Effector CD4-positive, alpha-beta T cell (primary cell): ENCODE data around the gene PRDM1.
"Not testable (repeated sequence)": the region's sequence is repeated elsewhere in the genome, so short reads cannot be mapped to it uniquely, and the experiment has no call there.

ENCODE experiments used
- DNase-seq: peaks from one replicate; pipeline ENCODE4 v3.0.0-alpha.2; 2020

Gene PRDM1

DNA sequence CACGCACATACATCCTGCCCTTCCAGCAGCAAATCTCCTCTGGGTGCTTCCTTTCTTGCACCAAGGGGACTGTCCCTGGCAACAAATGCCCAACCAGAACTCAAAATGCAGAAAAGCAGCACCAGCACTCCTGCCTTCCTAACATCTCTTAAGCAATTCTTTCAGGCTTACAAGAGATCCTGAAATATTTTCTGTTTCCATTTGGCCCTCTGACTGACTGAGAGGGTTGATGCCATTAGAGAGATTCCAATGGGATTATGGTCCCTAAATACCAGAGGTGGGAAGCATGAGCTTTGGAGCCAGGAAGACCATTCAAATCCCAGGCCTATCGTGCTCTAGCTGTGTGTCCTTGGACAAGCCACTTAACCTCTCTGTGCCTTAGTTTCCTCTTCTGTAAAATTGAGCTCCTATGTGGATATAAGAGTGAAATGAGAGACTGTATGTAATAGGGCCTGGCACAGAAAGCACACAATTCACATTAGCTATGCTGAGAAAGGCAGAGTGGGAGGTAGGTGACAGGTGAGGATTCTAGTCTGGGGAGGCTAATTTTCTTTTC, 56.8 kb downstream of the PRDM1 start:
- no peak for DNase-seq

DNA sequence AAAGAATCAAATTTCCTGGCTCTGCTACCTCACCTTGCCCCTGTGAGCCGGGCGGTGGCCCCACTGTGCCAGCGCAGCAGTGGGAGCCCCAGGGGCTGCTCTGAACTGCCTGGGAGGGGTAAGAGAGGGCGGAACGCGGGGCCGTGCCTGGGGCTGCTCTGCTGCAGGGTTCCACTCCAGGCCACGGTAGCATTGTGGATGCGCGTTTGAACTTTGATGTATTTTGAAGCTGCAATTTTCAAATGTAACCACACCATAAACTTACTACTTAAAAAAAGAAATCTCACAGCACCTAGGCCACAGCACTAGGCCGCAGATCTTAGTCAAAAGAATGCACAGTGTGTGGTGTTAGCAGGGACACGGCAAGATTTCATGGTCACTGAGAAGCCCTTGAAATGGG, 57.5 kb downstream of the PRDM1 start:
- DNase-seq: no peak

DNA sequence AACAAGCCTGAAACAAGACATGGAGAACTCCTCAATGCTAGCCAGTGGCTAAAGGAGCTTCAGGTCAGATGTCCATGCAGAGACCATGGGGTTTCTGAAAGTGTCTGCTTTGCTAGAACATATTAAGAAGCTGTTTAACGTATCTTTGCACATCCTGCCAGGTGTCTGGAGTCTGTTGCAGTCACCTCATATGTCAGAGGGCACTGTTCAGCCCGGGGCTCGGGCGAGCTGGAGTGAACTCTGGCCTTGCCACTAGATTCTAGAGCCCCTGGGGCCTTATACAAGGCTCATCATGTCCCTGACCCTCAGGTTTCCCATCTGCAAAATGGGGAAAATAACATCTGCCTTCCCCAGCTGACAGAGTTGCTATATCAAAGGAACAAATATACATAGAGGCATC, 59.0 kb downstream of the PRDM1 start:
- DNase-seq: no peak

DNA sequence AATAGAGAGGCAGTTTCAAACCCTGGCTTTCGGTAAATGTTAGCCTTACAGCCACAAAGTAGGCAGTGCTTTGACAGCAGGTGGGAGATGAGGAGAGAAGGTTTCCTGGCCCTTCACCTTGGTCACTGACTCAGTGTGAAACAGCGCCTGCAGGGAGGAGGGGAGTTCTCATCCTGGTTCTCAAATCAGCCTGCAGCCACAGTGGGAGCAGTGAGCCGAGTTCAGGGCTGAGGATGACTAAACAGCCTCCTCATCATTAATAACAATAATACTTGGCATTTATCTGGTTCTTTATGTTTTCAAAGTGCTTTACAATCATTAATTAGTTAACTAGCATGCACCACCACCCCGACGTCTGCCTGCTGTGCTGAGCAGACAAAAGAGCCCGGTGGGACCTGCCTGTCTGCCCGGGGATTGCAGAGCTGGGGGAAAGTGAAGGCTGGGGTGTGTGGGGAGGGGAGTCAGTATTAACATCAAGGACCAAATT, 59.6 kb downstream of the PRDM1 start:
- DNase-seq: no peak

DNA sequence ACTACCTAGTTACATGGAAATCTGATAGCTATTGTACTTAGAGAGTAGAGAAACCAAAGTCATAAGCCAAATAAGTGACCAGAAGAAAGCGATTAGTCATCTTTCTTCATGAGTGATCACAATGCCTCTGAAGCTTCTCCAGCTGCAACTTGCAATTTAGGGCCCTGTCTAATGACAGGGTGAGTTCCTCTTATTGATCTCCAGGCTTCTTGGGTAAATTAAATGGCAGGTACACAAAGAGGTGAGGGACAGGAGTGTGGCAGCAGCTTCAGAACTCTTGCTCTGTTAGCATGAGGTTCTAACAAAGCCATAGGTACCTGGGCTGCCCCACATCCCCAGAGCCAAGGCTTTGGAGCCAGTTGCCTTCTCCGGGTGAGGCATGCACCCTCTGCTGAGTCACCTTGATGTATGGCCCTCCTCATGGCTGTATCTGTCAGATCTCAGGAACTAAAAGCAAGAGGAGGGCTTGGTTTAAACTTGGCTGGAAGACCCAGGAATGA, 60.8 kb downstream of the PRDM1 start:
- no peak for DNase-seq

DNA sequence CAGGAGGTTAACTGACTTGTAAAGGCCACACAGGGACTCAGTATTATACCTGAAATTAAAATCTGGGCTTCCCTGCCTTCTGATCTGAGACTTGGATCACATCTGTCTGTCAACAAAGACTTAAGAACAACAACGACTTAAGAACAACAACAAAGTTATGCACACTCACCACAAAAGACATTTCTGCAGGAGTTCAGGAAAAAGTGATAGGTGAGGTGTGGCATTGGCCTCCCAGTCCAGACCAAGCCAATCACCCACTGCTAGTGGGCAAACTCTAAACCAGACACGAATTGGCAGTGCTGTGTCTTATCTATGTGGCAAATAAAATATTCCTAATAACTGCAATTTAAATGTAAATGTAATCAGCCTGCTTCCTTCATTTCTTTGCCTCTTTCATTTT, 61.3 kb downstream of the PRDM1 start:
- DNase-seq: no peak

DNA sequence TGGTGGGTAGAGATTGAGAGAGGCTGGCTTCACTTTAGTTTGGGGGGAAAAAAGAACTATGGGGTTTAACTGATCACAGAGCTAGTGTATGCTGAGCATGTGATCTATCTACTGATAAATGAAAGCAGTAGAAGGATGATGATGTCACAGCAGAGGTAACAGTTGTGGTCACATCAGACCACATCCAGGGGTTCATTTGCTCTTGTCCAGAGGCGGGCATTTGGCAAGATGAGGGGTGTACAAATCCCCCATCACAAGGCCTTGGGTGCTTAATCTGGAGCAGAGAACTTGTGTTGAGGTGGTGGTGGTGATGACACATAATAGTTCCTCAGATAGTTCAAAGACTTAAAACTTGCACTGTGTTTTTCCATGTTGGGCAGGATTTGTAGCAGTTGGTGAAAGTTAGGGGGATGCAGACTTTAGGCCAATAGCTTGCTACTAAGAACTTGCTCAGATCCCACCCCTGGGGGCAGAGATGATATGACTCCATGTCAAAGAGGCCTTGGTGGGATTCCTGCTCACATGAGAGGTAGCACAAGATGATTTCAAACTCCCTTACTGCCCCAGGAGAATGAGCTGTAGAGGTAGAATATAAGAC, 63.4 kb downstream of the PRDM1 start:
- DNase-seq: no peak

DNA sequence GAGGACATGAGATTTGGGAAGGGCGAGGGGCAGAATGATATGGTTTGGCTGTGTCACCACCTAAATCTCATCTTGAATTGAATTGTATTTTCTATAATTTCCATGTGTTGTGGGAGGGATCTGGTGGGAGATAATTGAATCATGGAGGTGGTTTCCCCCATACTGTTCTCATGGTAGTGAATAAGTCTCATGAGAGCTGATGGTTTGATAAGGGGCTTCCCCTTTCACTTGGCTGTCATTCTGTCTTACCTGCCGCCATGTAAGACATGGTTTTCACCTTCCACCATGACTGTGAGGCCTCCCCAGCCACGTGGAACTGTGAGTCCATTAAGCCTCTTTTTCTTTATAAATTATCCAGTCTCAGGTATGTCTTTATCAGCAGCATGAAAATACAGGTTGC, 66.3 kb downstream of the PRDM1 start:
- not testable (repeated sequence) for DNase-seq

DNA sequence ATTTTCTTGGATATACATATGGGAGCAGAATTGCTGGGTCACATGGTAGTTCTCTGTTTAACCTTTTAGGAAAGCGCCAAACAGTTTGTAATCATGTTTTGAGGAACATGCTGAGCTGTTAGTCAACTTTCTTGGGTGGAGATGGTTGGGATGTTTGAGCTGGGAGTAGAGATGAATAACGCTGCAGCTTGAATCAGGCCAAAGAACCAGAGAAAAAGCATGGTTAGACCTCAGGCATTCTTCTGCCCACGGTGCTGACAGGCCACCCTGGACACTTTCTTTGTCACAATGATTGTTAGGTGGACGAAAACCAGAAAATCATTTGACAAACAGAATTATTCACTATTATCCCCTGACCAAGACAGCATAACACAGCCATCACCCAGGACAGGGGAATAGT, 66.8 kb downstream of the PRDM1 start:
- DNase-seq: no peak

DNA sequence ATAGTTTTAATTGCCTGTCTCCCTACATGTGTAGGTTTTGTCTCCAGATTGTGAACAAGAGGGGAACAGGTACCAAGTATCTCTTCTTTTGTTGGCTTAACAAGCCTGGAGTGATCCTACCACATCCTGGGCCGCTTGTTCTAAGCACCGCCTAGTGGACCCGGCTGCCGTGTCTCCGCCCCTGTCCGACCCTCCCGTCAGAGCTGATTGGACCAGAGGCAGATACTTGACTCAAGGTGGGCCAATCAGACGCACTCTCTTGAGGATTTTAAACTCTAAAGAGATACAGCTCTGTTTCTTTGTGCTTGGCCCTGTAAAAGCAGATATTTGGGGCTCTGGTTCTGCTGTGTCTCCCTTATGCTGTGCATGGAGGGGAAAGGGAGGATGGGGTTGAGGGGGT, 68.2 kb downstream of the PRDM1 start:
- no peak for DNase-seq

DNA sequence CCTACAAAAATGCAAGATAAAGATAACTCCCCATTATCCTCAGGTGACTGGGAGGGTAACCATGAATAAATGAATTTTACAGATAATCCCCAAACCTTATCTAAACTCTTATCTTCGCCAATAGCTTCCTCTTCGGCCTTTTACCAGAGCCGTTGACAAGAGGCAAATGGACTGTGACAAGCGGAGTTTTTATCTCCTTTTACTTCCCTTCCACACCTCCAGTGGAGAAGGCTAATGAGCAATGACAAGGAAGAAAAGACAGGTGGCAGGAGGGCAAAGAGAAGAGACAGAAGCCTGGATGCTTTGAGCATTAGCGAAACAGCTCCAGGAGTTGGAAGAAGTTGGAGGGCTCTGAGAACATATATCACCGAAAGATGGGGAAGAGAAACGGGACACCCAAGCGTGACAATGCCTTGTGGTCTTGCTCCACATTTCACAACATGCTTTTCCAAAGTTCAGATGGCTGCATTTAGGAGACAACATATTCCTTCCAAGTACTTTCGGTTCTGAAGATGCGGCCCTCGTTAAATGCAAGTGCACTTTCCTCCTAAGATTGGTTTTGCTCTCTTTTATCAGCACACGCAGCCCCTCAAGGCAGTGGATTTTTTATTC, 69.2 kb downstream of the PRDM1 start:
- DNase-seq: no peak

DNA sequence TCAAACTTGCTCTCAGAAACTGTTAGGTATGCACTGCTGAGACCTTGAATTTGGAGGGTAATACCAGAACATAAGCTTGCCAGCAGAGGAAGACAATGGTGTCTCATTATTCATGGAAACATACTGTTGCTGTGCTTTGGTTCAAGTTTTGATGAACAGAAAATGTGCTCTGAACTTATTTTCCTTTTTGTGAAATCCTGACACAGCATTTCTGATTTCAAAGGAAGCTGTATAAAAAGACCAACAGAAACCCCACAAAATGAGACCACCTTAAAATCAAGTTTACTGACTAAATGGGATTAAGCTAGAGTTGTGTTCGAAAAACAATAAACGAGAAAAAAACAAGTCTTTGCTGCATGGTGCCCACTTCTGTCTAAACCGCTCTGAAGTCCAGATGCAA, 70.3 kb downstream of the PRDM1 start:
- no peak for DNase-seq

DNA sequence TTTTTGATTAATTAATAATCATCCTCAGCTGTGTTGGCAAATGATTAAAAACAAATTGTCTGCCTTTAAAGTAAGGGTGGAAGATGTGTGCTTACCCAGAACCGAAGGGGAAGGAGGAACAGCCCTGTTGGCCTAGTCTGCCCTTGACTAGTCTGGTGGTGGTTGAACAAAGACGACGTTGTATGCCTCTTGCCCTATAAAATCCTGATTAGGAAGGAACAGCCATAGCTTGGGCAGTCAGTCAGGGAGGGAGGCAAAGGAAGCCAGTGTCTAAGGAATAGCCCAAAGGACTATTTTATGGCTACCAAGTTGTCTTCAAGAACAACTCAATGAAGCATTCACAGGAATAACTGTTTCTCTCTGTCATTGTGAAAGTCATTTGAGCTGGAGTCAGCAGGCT, 70.7 kb downstream of the PRDM1 start:
- no peak for DNase-seq

DNA sequence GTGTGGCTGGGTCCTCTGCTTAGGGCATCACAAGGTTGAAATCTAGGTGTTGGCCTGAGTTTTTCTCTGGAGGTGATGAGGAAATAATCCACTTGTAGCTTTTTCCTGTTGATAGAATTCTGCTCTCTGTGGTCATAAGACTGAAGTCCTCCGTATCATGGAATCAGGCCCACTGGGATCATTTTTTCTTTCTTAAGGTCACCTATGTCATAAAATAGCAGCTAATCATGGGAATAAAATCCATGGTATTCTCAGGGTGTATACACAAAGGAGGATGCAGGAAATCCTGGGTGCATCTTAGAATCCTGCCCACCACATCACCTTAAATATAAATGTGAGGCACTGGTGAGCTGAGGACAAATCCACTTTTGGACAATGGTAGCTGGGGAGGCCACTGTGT, 72.7 kb downstream of the PRDM1 start:
- no peak for DNase-seq
